Stimulated activated naive CD4-positive, alpha-beta T cell treated with Interleukin-2 at 50 U/mL for 16 hours (primary cell): ENCODE data around the gene ATXN1.
A peak's percentile ranks its signal among the peaks of the same experiment; 100 is the strongest.
"Not testable (repeated sequence)": the region's sequence is repeated elsewhere in the genome, so short reads cannot be mapped to it uniquely, and the experiment has no call there.

ENCODE experiments used
- DNase-seq: peaks from one replicate; lab custom pipeline; 2025; lab: John Stamatoyannopoulos, UW

Gene ATXN1

GRCh38 chr6:16760516-16761470 is at the start of gene ATXN1:
TSS of gene ATXN1 (minus strand) at chr6:16761460.
- peak; percentile 58 for DNase-seq

GRCh38 chr6:16810411-16810810 is 49.2 kb upstream of the ATXN1 start:
- DNase-seq, result no peak

- DNase-seq, result no peak
These were observed 48.6 kb upstream of the ATXN1 start for GRCh38 chr6:16809753-16810358.

- DNase-seq, result no peak
These were observed 46.7 kb upstream of the ATXN1 start for GRCh38 chr6:16807956-16808355.

- no peak for DNase-seq
These were observed 45.1 kb upstream of the ATXN1 start for GRCh38 chr6:16806363-16806762.

GRCh38 chr6:16805243-16805950 is 44.1 kb upstream of the ATXN1 start:
- DNase-seq, result no peak

- no peak for DNase-seq
These were observed 43.4 kb upstream of the ATXN1 start for GRCh38 chr6:16804546-16805242.

GRCh38 chr6:16803294-16804200 is 42.3 kb upstream of the ATXN1 start:
- no peak for DNase-seq

GRCh38 chr6:16802071-16802470 is 40.8 kb upstream of the ATXN1 start:
- DNase-seq, result no peak

- no peak for DNase-seq
These were observed 39.7 kb upstream of the ATXN1 start for GRCh38 chr6:16800942-16801341.

GRCh38 chr6:16800341-16800740 is 39.1 kb upstream of the ATXN1 start:
- no peak for DNase-seq

GRCh38 chr6:16799279-16800193 is 38.3 kb upstream of the ATXN1 start:
- DNase-seq, result no peak

GRCh38 chr6:16793828-16794412 is 32.7 kb upstream of the ATXN1 start:
- DNase-seq, result no peak

GRCh38 chr6:16789329-16790038 is 28.2 kb upstream of the ATXN1 start:
- DNase-seq, result no peak

- no peak for DNase-seq
These were observed 25.9 kb upstream of the ATXN1 start for GRCh38 chr6:16787128-16787682.

- no peak for DNase-seq
These were observed 24.2 kb upstream of the ATXN1 start for GRCh38 chr6:16785496-16785895.

GRCh38 chr6:16784957-16785356 is 23.7 kb upstream of the ATXN1 start:
- DNase-seq, result not testable (repeated sequence)

GRCh38 chr6:16783952-16784565 is 22.8 kb upstream of the ATXN1 start:
- DNase-seq, result no peak
